ENCODE measurements around the gene CFAP53. TPM values are rescaled to one million over a fixed set of nuclear protein-coding genes. Genes with fewer than 3 reads are reported as not detected.

The CFAP53 gene
- total RNA-seq, 1 donor from 2014 or later: 0.68 TPM

DNA sequence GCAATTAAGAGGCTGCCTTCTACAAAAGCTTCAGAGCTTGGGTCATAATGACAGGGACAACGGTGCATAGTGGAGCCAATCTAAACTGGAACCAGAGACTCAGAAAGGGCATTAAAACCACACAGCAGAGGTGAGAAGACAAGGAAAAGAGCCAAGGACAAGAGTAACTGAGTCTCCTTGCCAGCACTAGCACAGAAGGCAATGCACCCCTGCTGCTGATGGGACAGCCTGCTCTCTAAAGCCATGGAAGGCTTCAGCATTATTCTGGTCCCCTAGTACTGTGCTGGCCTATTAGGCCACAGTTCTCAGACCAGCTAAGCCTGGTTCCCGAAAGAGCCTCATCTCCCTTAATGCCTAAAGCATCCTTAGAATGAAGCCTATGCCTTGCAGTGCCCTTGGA, 86.8 kb downstream of the CFAP53 start:
- Histone ChIP-seq H3K36me3 (ENCODE audit: insufficient read depth, low read length) (no peaks in the 10 kb centered on the region), H3K4me1 (ENCODE audit: insufficient read depth, low read length) (peaks cover 7% of the 10 kb centered on the region), H4K20me1 (ENCODE audit: insufficient read depth, low read length) (no peaks in the 10 kb centered on the region), H3K4me3 (ENCODE audit: insufficient read depth, low read depth, low read length) (no peak overlapping the region), H2AFZ (ENCODE audit: low read depth, low read length) (no peak overlapping the region), H3K27me3 (ENCODE audit: insufficient read depth, low read length) (peaks cover 31% of the 10 kb centered on the region), H3K79me2 (ENCODE audit: insufficient read depth, low read length) (no peaks in the 10 kb centered on the region), H3K4me2 (ENCODE audit: low read length) (no peak overlapping the region), H3K27ac (ENCODE audit: low read depth, low read length) (no peak overlapping the region), H3K9me3 (ENCODE audit: insufficient read depth, low read depth, low read length) (no peaks in the 10 kb centered on the region), H3K9ac (ENCODE audit: low read length) (no peak overlapping the region)
- H3K4me3 Mint-ChIP-seq (ENCODE audit: unreplicated experiment): no peak overlapping the region
- no peak for FAIRE-seq
- peaks cover 6% of the 10 kb centered on the region for H3K27me3 Mint-ChIP-seq (ENCODE audit: low read depth, unreplicated experiment)
- no peak for DNase-seq (ENCODE audit: low read depth)
- H3K9me3 Mint-ChIP-seq (ENCODE audit: unreplicated experiment): peaks cover 2% of the 10 kb centered on the region
- H3K27ac Mint-ChIP-seq (ENCODE audit: unreplicated experiment): no peak overlapping the region
- no peaks in the 10 kb centered on the region for H3K36me3 Mint-ChIP-seq (ENCODE audit: low read depth, unreplicated experiment)
- TF ChIP-seq, protein P1, sequence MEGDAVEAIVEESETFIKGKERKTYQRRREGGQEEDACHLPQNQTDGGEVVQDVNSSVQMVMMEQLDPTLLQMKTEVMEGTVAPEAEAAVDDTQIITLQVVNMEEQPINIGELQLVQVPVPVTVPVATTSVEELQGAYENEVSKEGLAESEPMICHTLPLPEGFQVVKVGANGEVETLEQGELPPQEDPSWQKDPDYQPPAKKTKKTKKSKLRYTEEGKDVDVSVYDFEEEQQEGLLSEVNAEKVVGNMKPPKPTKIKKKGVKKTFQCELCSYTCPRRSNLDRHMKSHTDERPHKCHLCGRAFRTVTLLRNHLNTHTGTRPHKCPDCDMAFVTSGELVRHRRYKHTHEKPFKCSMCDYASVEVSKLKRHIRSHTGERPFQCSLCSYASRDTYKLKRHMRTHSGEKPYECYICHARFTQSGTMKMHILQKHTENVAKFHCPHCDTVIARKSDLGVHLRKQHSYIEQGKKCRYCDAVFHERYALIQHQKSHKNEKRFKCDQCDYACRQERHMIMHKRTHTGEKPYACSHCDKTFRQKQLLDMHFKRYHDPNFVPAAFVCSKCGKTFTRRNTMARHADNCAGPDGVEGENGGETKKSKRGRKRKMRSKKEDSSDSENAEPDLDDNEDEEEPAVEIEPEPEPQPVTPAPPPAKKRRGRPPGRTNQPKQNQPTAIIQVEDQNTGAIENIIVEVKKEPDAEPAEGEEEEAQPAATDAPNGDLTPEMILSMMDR (IDR thresholded peaks at IDR 0.05; ENCODE audit: insufficient read depth, low read depth, low read length): no peak
- no peak for TF ChIP-seq EZH2 (IDR thresholded peaks at IDR 0.05; ENCODE audit: insufficient read depth, low read length)
- peaks cover 7% of the 10 kb centered on the region for H3K4me1 Mint-ChIP-seq (ENCODE audit: low read depth, unreplicated experiment)

DNA sequence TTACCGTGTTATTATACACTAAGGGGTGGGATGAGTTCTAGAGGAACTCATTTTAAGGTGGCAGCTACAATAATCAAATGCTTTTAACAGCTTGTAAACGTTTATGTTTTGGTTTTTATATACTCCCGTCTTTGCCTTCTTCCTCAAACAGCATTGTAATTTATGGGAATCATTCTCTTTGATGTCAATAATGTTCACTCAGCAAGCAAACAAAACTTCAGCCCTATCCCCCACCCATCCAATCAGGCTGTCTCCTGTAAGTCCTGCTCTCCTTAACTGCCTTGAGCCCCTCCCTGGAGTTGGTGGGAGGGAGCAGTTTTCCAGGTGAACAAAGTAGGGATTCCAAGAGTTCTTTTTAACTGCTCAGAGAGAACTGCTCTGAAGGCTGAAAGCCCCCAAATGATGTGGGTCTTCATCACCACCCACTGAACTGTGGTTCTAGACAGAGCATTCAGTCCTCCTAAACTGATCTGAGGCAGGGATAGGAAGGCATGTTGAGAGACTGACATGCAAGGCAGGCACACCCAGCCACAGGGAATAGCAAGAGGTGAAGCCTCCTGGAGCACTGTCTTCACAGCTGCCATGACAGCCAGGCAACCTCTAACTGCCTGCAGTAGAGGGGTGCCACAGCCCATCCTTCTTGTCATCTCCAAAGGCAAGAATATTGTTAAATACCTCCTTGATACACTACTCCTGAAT, 88.9 kb downstream of the CFAP53 start:
- no peak overlapping the region for H3K4me3 ChIP-seq (ENCODE audit: insufficient read depth, low read depth, low read length)
- Mint-ChIP-seq H3K27ac (ENCODE audit: unreplicated experiment) (no peak overlapping the region), H3K27me3 (ENCODE audit: low read depth, unreplicated experiment) (peaks cover 6% of the 10 kb centered on the region), H3K36me3 (ENCODE audit: low read depth, unreplicated experiment) (no peaks in the 10 kb centered on the region), H3K9me3 (ENCODE audit: unreplicated experiment) (peaks cover 6% of the 10 kb centered on the region), H3K4me3 (ENCODE audit: unreplicated experiment) (no peak overlapping the region), H3K4me1 (ENCODE audit: low read depth, unreplicated experiment) (peaks cover 3% of the 10 kb centered on the region)
- FAIRE-seq: no peak
- TF ChIP-seq, protein P1 (IDR thresholded peaks at IDR 0.05; ENCODE audit: insufficient read depth, low read depth, low read length): no peak
- TF ChIP-seq EZH2 (IDR thresholded peaks at IDR 0.05; ENCODE audit: insufficient read depth, low read length): no peak
- H3K9ac ChIP-seq (ENCODE audit: low read length): no peak overlapping the region
- no peak for DNase-seq (ENCODE audit: low read depth)
- peaks cover 31% of the 10 kb centered on the region for H3K27me3 ChIP-seq (ENCODE audit: insufficient read depth, low read length)
- H3K27ac ChIP-seq (ENCODE audit: low read depth, low read length): no peak overlapping the region
- H3K4me2 ChIP-seq (ENCODE audit: low read length): no peak overlapping the region
- H4K20me1 ChIP-seq (ENCODE audit: insufficient read depth, low read length): no peaks in the 10 kb centered on the region
- H3K79me2 ChIP-seq (ENCODE audit: insufficient read depth, low read length): no peaks in the 10 kb centered on the region
- H3K4me1 ChIP-seq (ENCODE audit: insufficient read depth, low read length): no peaks in the 10 kb centered on the region
- H2AFZ ChIP-seq (ENCODE audit: low read depth, low read length): no peak overlapping the region
- H3K36me3 ChIP-seq (ENCODE audit: insufficient read depth, low read length): no peaks in the 10 kb centered on the region
- no peaks in the 10 kb centered on the region for H3K9me3 ChIP-seq (ENCODE audit: insufficient read depth, low read depth, low read length)

Other genes starting within 250 kb of the CFAP53 start
- gene MYO5B, start 71.3 kb downstream of the CFAP53 start, total RNA-seq: 7.2 and 8.3 TPM in 2 replicates
- gene MBD1, start 15.0 kb upstream of the CFAP53 start, total RNA-seq: 62.8 and 74.4 TPM in 2 replicates
- 46.3 and 50.6 TPM in 2 replicates for gene CXXC1, start 21.2 kb upstream of the CFAP53 start, total RNA-seq
- gene SKA1, start 108.6 kb upstream of the CFAP53 start, total RNA-seq: 1.2 and 2.6 TPM in 2 replicates

Data from astrocyte (in vitro differentiated cells and primary cell).